GM12892 (cell line): ENCODE measurements around the gene C2orf81.

Experiments
- DNase-seq: peaks from one replicate; pipeline ENCODE4 v3.0.0; 2011; ENCODE audit not compliant: insufficient read length
- FAIRE-seq: peaks from 2 replicates; lab custom pipeline; 2011; peaks lifted over from hg19 to GRCh38; lab: Jason Lieb, UNC
- POLR2A ChIP-seq: IDR thresholded peaks from 2 replicates; pipeline ENCODE4 v1.6.1; 2011; ENCODE audit warnings: low read depth, low read length, control low read depth
- POLR2AphosphoS5 ChIP-seq: IDR thresholded peaks from 2 replicates; pipeline ENCODE4 v1.6.1; 2011; ENCODE audit warnings: low read depth, low read length, control low read depth
- TAF1 ChIP-seq: IDR thresholded peaks from 2 replicates; pipeline ENCODE4 v1.6.1; 2011; ENCODE audit warnings: low read depth, mild to moderate bottlenecking, control low read depth, low read length, borderline replicate concordance

The C2orf81 gene

DNA sequence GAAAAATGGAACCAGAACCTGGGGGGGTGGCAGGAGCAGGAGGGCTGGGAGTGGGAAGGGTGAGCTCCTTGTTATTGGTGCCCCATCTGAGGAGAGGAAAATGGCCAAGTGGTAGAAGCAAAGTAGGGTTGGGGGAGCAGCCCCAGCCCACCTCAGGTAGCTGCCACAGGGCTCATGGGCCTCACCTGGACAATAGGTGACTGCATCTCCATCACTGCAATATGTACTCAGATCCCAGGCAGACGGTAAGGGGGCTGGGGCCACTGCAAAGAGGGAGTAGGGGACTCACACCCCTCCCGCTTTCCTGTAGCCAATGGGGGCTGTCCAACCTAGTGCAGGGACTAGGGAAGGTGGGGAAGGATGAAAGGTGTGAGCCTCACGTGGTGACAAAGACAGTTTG, 4.2 kb downstream of the C2orf81 start:
- FAIRE-seq = no peak
- no peak for DNase-seq
- TF ChIP-seq POLR2A (no peak), TAF1 (no peak)

DNA sequence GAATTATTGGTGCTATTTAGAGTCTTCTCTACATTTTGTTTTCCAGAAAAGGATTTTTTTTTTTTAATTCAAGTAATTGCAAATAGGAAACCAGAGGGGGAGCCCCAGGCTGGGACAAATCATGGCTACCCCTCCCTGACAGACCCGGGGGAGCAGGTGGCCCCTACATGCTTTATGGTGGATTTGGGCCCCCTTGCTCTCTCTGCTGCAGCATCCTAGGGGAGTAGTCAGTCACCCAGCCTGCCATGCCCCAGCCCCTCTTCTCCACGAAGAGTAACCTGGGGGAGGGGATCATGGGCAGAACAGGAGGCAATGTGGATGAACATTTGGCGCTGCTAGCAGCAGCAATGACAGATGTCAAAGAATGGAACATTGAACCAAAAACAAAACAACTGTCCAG, 4.6 kb downstream of the C2orf81 start:
- TF ChIP-seq POLR2A (no peak), POLR2AphosphoS5 (no peak), TAF1 (no peak)
- DNase-seq (no peak), FAIRE-seq (no peak)

DNA sequence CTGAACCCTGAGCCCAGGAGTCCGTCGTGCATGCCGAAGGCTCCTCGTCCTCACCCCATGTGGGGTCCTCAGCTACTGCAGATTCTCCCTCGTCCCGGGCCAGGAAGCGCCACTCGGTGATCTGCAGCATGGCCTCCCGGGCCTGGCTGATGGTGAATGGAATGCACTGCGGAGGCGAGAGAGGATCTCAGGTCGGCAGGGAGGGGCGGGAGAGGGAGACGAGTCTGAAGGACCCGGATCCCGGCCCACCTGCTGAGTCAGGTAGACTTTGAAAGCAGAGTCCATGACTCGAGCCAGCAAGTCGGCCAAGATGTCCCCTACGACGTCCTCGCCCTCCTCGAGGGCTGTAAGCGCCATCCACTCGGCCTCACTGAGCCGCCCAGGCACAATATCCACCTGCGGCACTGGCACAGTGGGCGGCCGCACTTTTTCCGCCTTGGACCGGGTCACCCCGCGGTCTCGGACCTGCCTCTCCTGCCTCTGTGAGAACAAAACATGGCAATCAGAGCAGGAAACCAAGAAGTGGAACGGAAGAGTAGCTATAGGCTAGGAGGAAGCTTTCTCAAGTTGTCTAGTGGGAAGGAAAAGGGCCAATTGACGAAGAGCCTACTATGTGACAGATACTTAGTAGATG, 5.5 kb downstream of the C2orf81 start:
- TF ChIP-seq POLR2A = no peak
- no peak for DNase-seq
- FAIRE-seq = no peak

DNA sequence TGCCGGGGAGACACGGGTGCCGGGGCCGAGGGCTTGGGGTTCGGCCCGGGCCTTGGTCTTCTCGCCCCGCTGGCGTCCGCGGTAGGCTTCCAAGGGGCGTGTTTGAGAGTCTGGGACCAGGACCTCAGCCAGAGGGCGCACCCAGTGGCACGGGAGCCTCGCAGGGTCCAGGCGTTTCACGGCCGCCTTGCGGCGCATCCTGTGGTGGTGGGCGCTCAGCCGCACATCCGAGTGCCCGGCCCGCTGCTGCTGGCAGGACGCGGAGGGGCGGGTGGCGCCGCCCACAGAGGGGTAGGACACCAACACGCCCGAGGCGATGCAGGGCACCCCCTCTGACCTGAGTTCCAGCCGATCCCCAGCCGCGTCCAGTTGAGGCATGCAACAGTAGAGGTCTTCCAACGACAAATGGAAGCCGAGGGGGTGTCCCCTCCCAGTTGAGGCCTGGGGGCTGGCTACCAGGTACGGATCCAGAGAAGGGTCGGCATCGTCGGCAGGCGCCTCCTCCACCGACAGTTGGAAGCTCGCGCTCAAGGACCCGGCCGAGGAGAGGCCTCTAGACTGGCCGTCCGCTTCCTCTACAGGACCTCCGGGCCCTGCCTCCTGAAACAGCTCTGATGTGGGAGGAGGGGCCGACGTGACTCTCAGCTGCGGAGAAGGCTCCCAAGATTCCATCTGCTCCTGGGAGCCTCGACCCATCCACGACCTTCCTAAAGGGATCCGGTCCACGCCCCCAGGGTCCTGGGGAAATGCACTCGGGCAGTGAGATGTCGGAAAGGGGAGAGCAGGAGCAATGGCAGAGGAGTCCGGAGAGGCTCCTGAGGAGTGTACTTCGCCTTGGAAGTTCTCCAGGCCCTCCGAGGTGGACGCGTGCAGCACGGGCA, 6.3 kb downstream of the C2orf81 start:
- FAIRE-seq = no peak
- no peak for DNase-seq
- TF ChIP-seq TAF1 = no peak
- no peak for TF ChIP-seq POLR2A
- no peak for TF ChIP-seq POLR2AphosphoS5

DNA sequence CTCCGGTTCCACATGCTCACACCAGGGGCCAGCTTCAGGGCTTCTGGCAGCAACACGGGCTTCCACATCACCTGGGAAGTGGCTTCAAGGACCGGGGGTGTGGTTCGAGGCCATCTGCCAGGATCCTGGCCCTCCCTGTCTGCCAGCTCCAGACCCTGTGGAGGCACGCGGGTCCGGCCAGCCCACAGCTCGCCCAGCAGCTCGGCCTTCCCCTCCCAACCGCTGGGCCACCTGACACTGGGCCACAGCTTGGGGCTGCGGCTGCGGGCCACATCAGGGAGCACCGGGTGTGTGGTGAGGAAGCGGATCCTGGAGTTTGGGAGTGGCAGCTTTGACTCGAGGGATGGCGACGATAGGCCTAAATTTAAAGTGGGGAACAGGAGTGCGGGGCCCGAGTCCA, 7.0 kb downstream of the C2orf81 start:
- no peak for DNase-seq

DNA sequence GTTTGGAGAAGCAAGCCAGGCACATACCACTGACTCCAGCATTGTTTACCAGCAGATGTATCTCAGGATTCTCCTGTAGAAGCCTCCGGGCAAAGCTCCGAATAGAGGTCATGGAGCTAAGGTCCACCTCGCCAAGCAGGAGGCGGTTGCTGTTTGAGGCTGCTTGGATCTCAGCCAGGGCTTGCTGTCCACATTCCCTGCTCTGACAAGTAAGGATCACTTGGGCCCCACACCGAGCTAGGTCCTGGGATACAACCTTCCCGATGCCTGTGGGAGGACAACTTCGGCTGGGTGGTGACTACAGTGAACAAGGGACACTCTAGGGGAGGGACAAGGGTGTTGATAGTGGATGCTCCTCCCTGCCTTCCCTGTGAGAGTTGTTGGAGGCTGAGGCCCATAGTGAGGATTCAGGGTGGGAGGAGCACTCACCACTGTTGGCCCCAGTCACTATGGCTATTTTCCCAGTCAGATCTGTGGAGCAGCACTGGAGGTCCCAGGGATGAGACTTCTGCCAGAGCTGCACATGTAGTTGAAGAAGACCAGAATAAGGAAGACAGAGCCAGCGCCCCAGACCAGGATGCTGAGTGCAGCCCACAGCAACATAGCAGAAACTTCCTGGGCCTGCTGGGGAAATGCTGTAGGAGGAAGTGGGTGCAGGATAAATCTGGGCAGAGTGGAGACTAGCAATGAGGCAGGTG, 8.3 kb downstream of the C2orf81 start:
- TF ChIP-seq POLR2AphosphoS5 (no peak), POLR2A (no peak), TAF1 (no peak)
- FAIRE-seq (no peak), DNase-seq (no peak)

More for the DNA sequence above, 7.0 kb downstream of the C2orf81 start:
- TF ChIP-seq TAF1 (no peak), POLR2A (no peak), POLR2AphosphoS5 (no peak)
- FAIRE-seq = no peak

DNA sequence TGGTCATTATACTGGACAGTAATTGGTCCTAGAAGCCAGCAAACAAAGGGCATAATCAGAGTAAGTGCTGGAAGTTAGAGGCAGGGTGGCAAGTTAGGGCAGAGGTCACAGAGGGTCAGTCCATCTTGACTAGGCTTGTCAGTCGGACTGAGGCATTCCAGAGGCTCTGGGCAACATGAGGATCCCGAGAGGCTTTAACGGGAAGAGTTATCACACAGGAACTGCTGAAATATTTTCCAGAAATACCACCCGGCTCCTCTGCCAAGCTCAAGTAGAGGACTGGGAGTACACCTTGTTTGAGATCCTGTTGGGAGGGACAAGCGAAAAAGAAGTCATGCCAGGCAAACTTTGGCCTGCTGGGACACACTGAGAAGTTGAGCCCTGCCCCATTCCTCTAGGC, 13.7 kb downstream of the C2orf81 start:
- DNase-seq (no peak), FAIRE-seq (no peak)
- TF ChIP-seq TAF1 = no peak
- no peak for TF ChIP-seq POLR2A
- no peak for TF ChIP-seq POLR2AphosphoS5

DNA sequence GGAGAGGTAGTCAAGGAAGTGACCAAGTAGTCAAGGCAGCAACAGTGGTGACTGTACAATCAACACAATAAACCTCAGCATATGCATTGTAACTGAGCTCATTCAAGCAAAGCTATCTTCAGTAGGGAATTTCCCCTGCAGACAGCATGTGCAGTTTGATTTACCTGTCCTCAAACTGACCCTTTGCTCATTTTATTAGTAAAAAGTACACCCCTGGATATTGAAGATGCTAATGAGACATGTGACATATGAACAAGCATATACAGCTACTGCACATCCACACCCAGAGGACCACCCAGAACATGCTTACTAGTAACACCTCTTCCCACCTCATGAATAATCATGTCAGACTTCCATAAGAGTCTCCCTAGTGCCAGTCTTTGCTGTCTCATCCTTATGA, 15.4 kb downstream of the C2orf81 start:
- DNase-seq (no peak), FAIRE-seq (peak; percentile 66)

DNA sequence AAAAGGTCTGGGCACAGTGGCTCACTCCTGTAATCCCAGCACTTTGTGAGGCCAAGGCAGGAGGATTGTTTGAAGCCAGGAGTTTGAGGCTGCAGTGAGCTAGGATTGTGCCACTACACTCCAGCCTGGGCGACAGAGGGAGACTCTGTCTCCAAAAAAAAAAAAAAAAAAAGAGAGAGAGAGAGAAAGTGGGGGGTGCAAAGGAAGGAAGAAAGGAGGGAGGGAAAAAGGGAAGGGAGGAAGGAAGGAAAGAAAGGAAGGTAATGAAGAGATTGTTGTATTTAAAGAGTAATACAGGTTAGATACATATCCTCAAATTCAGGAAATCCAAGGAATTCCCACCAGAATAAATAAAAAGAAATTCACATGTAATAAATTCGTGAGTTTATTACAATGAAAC, 19.5 kb downstream of the C2orf81 start:
- TF ChIP-seq POLR2AphosphoS5 (no peak), TAF1 (no peak), POLR2A (no peak)
- no peak for FAIRE-seq
- no peak for DNase-seq

More for the DNA sequence above, 15.4 kb downstream of the C2orf81 start:
- TF ChIP-seq POLR2AphosphoS5 (no peak), TAF1 (no peak), POLR2A (no peak)

DNA sequence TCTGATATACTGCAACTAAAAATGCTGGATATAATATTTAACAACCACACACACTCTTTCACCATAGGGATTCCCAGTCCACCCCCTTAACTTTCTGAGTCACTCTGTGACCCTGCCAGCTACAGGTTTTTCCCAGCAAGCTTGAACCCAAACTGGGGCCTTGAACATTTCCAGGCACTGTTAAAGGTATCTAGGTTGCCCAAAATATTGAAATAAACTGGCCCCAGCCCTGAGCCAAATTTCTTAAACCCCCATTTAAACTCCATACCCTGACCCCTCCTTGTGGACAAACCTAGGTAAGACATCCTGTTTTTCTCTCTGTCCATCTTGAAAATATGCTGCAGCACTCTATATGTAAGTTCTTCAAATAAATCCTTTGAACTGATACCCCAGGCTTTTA, 21.6 kb downstream of the C2orf81 start:
- FAIRE-seq (peak; percentile 84), DNase-seq (no peak)
- TF ChIP-seq TAF1 = no peak

DNA sequence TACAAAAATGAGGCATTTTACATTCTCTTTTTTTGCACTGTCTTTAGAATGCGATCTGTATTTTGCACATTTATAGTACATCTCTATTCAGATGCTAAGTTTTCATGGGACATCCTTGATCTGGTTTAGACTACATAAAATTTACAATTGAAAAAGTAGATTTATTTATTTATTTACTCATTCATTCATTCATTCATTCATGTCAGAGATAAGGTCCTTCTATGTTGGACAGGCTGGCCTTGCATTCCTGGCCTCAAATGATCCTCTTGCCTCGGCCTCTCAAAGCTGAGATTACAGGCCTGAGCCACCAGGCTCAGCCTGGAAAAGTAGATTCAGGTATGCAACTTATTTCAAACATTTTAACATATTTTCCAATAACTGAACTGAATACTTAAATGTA, 25.3 kb downstream of the C2orf81 start:
- no peak for DNase-seq
- no peak for FAIRE-seq
- TF ChIP-seq POLR2AphosphoS5 (no peak), POLR2A (no peak), TAF1 (no peak)

DNA sequence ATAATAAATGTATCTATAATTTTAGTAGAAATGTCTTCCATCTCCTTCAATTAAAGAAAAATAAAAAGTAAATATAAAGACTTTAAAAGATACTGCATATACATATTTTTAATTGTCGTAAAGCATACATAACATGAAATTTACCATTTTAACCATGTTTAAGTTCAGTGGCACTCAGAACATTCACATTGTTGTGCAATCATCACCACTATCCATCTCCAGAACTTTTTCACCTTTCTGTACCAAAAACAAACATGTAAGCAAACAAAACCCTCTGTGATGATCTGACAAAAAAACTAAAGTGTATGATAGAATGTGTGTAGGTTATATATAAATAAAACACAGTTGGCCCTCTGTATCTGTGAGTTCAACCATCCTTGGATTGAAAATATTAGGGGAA, 27.9 kb downstream of the C2orf81 start:
- TF ChIP-seq POLR2AphosphoS5 (no peak), TAF1 (no peak), POLR2A (no peak)
- FAIRE-seq (no peak), DNase-seq (no peak)
